CD4-positive, alpha-beta T cell treated with Interleukin-15 for 1 hour (primary cell): ENCODE results near the gene SRD5A3.
"Not testable (repeated sequence)": the region's sequence is repeated elsewhere in the genome, so short reads cannot be mapped to it uniquely, and the experiment has no call there.

Experiments
- DNase-seq: peaks from one replicate; pipeline ENCODE4 v3.0.0-alpha.2; 2020

The SRD5A3 gene

DNA sequence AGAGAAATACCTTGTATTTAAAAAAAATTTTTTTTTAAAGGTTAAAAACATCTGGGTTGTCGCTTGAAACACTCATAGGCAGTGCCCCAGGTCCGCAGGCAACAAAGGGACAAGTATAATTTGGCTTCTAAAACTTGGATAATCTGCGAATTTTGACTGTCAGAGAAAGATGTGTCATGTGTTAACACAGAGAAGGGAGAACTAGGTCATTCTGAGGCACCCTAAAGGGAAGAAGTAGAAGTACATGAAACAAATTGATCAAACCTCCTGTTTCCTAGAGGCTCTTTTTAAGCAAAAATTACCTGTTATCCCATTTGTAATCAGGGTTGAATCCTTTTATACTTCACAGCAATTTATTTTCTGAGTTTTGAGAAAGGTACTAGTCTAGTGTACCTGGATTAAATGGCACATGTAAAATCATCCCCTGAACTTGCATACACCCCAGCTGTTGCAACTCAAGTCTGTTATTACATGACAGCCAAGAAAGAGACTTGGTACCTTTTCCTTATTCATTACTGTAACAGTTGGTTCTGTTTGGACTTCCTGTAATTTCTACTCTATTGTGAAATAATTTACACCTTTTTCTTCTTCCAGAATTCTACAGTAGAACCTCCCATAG is 1.7 kb downstream of the SRD5A3 start:
- no peak for DNase-seq

DNA sequence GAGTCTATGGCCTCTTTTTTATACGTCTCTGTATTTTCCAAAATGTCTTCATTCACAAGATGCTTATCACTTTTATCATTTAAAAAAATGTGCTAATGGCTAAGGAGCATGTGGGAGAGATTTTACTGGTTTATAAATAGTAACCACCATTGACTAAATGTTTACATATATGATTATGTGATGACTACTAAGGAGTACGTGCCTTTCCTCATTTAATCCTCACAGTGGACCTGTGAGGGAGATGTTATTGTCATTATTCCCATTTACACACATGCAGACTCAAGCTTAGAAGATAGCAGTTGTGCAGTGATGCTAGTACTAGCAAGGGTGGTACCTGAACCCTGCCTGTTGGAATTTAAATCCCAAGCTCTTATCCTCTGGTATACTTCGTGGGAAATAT is 2.4 kb downstream of the SRD5A3 start:
- DNase-seq, result no peak

DNA sequence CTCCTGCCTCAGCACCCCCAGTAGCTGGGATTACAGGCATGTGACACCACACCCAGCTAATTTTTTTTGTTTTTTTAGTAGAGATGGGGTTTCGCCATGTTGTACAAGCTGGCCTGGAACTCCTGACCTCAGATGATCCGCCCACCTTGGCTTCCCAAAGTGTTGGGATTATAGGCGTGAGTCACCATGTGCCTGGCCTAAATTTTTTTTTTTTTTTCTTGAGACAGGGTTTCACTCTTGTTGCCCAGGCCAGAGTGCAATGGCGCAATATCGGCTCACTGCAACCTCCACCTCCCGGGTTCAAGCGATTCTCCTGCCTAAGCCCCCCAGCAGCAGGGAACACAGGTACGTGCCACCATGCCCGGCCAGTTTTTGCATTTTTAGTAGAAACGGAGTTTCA is 4.8 kb downstream of the SRD5A3 start:
- DNase-seq, result not testable (repeated sequence)

DNA sequence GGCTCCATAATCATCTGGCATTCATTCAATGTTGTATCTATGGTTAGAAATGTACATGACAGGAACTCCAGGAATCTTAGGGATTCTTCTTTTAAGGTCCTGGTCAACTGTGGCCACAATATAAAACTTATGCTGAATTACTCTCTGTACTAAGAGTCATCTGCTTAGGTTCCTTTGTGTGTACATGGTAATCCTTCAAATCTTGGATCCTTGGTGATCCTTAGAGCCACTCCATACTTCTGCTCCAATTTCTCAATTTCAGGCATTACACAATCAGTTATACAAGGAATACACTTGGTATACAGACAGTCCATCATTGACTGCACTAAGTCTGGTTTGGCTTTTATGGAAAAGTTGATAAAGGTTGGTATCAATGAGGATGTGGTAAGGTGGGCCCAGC is 5.8 kb downstream of the SRD5A3 start:
- DNase-seq, result no peak

GRCh38 chr4:55352726-55353125 is 6.7 kb downstream of the SRD5A3 start:
- DNase-seq, result no peak

- not testable (repeated sequence) for DNase-seq
These were observed 7.2 kb downstream of the SRD5A3 start for GRCh38 chr4:55353228-55353747.

GRCh38 chr4:55354648-55355047 is 8.6 kb downstream of the SRD5A3 start:
- DNase-seq, result no peak

- DNase-seq, result no peak
These were observed 9.5 kb downstream of the SRD5A3 start for GRCh38 chr4:55355555-55355954.

GRCh38 chr4:55356991-55357461 is 11.0 kb downstream of the SRD5A3 start:
- DNase-seq, result no peak

- no peak for DNase-seq
These were observed 12.2 kb downstream of the SRD5A3 start for GRCh38 chr4:55358246-55358645.

DNA sequence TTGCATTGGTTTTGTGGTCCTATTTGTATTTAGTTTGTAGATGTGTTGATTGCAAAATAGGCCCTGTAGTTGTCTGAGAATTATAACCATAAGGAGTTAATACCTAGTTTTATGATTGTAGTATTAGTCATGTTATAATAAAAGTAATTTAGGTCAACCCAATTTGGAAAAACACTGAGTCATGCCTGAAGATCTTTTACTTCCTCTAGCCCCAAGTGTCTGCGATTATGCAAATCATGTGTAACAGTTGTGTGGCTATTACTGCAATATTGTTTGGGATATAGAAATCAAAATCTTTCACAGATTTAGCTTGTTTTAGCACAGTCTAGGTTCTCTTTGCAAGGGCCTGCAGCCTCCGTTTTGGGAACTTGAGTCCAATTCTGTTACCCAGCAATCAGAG is 12.6 kb downstream of the SRD5A3 start:
- DNase-seq, result no peak

- DNase-seq, result no peak
These were observed 13.4 kb downstream of the SRD5A3 start for GRCh38 chr4:55359397-55359916.

DNA sequence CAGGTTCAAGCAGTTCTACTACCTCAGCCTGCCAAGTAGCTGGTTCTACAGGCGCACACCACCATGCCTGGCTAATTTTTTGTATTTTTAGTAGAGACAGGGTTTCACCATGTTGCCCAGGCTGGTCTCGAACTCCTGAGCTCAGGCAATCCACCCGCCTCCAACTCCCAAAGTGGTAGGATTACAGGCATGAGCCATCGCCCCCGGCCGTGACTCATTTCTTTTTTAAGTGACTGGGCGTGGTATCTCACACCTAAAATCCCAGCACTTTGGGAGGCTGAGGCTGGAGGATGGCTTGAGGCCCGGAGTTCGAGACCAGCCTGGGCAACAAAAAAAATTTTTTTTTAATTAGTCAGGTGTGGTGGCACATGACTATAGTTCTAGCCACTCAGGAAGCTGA is 16.9 kb downstream of the SRD5A3 start:
- not testable (repeated sequence) for DNase-seq

- DNase-seq, result no peak
These were observed 17.8 kb downstream of the SRD5A3 start for GRCh38 chr4:55363691-55364351.

DNA sequence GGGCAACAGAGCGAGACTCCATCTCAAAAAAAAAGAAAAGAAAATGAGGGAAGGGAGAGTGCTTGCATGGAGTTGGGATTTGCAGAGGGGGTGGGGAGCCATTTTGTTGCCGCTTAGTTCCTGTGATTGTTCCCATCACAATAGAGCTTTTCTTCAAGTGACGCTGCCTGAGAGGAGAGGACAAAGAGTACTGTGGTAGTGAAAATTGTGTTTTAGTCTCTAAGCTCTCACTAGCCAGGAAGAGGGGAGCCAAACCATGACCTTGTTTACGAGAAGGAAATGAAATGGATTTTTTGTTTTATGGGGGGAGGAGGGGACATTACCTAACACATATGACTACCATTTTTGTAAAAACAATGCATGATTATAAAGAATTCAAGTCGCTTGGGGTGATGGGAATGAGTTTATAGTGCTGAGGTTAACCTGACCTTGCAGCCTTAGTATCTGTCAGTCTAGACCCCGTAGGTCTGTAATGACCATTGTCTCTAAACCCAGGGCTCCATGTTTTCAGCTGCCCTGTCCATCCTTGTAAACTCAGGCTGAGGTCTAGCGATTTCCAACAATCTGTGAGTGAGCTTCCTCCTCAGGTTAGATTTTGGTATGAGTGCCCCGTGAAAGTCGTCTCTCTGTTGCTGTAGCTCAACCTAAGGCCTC is 18.8 kb downstream of the SRD5A3 start:
- DNase-seq, result no peak

GRCh38 chr4:55365345-55365728 is 19.3 kb downstream of the SRD5A3 start:
- DNase-seq, result no peak

GRCh38 chr4:55366621-55367020 is 20.6 kb downstream of the SRD5A3 start:
- DNase-seq, result no peak

DNA sequence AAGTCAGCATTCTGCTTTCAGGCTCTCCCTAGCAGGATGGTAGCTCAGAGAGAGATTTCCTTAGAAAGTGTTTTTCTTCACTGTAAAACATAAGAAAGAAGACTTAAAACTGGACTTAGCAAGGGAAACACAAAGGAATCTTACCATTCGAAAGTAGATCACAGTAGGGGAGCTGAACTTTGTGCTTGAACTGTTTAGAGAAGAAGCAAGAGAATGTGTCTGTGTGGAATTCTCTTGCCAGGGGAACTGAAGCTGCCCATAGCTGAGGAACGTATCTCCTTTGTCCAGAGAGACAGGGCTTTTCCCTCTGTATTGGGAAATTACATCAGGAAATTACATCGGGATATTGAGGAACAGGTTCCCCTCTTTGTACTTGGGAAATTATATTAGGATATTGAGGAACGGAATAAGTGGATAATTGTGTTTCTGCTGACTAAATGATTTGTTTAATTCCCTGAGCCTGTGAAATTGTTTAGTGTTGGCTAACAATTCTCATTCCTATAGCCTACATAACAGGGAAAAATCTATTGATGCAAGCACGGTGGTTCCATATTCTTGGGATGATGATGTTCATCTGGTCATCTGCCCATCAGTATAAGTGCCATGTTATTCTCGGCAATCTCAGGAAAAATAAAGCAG is 21.2 kb downstream of the SRD5A3 start:
- no peak for DNase-seq

- no peak for DNase-seq
These were observed 23.9 kb downstream of the SRD5A3 start for GRCh38 chr4:55369968-55370367.

- no peak for DNase-seq
These were observed 26.2 kb downstream of the SRD5A3 start for GRCh38 chr4:55372259-55372658.

DNA sequence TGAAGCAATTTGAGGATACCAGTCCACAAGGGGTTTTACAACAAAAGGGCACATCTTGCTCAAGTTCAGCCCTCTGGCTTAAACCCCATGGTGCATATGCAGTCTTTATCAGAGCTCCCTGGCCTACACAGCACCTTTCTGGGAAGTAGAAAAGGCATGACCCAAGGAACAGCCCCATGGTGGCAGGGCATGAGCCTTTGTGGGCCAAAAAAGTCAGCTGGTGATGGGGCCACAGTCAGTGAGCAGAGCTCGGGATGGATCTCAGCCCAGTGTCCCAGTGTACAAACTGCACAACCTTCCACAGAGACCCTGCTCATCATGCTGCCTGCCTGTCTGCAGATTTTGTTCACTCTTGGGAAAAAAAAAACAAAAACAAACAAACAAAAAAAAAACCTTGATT is 27.4 kb downstream of the SRD5A3 start:
- no peak for DNase-seq

- no peak for DNase-seq
These were observed 30.7 kb downstream of the SRD5A3 start for GRCh38 chr4:55376698-55377097.
